ENCODE data around the gene ZMYND8. TPM values are rescaled to one million over a fixed set of nuclear protein-coding genes. Genes with fewer than 3 reads are reported as not detected.

ZMYND8 gene
- total RNA-seq, 1 experiment from 2014 or later: 11.6 TPM

DNA sequence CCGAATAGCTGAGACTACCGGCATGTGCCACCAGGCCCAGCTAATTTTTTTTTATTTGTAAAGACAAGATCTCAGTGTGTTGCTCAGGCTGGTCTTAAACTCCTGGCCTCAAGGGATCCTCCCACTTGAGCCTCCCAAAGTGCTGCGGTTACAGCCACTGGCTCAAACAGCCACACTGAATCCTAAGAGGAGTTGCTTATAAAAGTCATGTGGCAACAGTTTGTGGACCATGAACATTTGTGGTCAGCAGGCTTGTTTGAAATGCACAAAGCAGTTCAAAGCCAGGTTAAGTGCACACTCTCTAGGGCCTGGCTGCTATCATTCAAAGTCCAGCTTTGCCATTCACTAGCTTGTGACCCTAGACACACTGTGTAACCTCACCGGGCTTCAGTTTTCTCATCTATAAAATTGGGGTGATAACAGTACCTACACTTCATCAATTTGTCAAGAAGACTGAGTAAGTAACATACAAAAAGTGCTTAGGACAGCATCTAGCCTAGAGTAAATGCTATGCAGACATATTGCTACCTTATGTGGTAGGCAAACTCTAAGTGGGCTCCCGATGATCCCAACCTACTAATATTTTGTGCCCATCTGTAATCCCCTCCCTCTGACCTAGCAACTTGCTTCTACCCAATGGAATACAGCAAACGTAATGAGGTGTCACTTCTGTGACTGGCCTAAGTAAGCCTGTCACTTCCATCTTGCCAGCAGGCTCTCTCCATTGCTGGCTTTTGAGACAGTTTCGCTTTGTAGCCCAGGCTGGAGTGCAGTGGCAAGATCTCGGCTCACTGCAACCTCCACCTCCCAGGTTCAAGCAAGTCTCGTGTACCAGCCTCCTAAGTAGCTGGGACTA, 122.9 kb downstream of the ZMYND8 start:
- Histone ChIP-seq H3K9me3 (ENCODE audit: low read length) (no peaks in the 10 kb centered on the region), H2AFZ (ENCODE audit: low read length) (no peak overlapping the region), H4K20me1 (ENCODE audit: low read length) (no peaks in the 10 kb centered on the region), H3K27me3 (ENCODE audit: low read length) (no peaks in the 10 kb centered on the region), H3K36me3 (ENCODE audit: low read depth, low read length) (peaks cover 33% of the 10 kb centered on the region), H3K4me2 (ENCODE audit: low read length) (no peak overlapping the region), H3K79me2 (ENCODE audit: low read length) (no peaks in the 10 kb centered on the region), H3K9ac (ENCODE audit: low read length) (no peak overlapping the region), H3K9me2 (replicated peaks; ENCODE audit: low read length) (no peaks in the 10 kb centered on the region), H3K27ac (ENCODE audit: low read length) (no peak overlapping the region), H3K4me3 (ENCODE audit: low read length) (no peak overlapping the region), H3F3A (ENCODE audit: low read length, unreplicated experiment) (no peaks in the 10 kb centered on the region), H3K4me1 (ENCODE audit: insufficient read depth, low read length) (no peaks in the 10 kb centered on the region)
- ATAC-seq (no peak), DNase-seq (no peak)
- ChIA-PET CTCF (no interaction called here), POLR2A (ENCODE audit: unreplicated experiment) (no interaction called here)
- no TSS peak for BruUV-seq (replicated peaks)
- no peak for TF ChIP-seq EZH2phosphoT487 (IDR thresholded peaks at IDR 0.05; ENCODE audit: borderline replicate concordance, low read length)
- no peak for TF ChIP-seq EZH2 (IDR thresholded peaks at IDR 0.05; ENCODE audit: low read length, unreplicated experiment)
- TF ChIP-seq, protein P1, sequence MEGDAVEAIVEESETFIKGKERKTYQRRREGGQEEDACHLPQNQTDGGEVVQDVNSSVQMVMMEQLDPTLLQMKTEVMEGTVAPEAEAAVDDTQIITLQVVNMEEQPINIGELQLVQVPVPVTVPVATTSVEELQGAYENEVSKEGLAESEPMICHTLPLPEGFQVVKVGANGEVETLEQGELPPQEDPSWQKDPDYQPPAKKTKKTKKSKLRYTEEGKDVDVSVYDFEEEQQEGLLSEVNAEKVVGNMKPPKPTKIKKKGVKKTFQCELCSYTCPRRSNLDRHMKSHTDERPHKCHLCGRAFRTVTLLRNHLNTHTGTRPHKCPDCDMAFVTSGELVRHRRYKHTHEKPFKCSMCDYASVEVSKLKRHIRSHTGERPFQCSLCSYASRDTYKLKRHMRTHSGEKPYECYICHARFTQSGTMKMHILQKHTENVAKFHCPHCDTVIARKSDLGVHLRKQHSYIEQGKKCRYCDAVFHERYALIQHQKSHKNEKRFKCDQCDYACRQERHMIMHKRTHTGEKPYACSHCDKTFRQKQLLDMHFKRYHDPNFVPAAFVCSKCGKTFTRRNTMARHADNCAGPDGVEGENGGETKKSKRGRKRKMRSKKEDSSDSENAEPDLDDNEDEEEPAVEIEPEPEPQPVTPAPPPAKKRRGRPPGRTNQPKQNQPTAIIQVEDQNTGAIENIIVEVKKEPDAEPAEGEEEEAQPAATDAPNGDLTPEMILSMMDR (conservative IDR thresholded peaks at IDR 0.05; ENCODE audit: low read depth, low read length): no peak
- intact Hi-C loops (cut with micrococcal nuclease): no loop called here

DNA sequence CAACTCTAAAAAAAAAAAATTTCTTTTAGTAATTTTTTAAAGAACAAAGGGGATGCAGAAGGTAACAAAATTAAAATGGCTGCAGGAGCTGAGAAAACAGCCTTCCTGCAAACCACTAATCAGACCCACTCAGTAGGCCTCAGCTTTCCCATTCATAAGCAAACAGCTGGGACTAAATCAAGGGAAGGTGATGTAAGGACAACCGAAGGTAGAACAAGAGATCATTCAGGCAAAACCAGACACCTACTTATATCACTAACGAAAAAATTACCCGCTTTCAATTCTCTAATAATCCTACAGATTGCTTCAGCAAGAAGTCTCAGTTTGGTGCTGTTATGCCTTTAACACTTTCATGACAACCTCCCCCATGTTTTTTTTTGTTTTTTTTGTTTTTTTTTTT, 124.0 kb downstream of the ZMYND8 start:
- Histone ChIP-seq H3K9me3 (ENCODE audit: low read length) (no peaks in the 10 kb centered on the region), H3K27me3 (ENCODE audit: low read length) (no peaks in the 10 kb centered on the region), H3K4me2 (ENCODE audit: low read length) (no peak overlapping the region), H3K4me1 (ENCODE audit: insufficient read depth, low read length) (no peaks in the 10 kb centered on the region), H3K36me3 (ENCODE audit: low read depth, low read length) (peaks cover 24% of the 10 kb centered on the region), H4K20me1 (ENCODE audit: low read length) (no peaks in the 10 kb centered on the region), H3K4me3 (ENCODE audit: low read length) (no peak overlapping the region), H3K79me2 (ENCODE audit: low read length) (no peaks in the 10 kb centered on the region), H2AFZ (ENCODE audit: low read length) (no peak overlapping the region), H3K9me2 (replicated peaks; ENCODE audit: low read length) (no peaks in the 10 kb centered on the region), H3F3A (ENCODE audit: low read length, unreplicated experiment) (no peaks in the 10 kb centered on the region), H3K27ac (ENCODE audit: low read length) (no peak overlapping the region), H3K9ac (ENCODE audit: low read length) (no peak overlapping the region)
- ChIA-PET CTCF (interaction anchor here (0.7 kb wide), 1 partner anchor 294 kb away, joined by 6 read pairs; no protein-coding TSS in a partner anchor), POLR2A (ENCODE audit: unreplicated experiment) (no interaction called here)
- no peak for TF ChIP-seq EZH2 (IDR thresholded peaks at IDR 0.05; ENCODE audit: low read length, unreplicated experiment)
- TF ChIP-seq, protein P1 (conservative IDR thresholded peaks at IDR 0.05; ENCODE audit: low read depth, low read length): no peak
- no peak for TF ChIP-seq EZH2phosphoT487 (IDR thresholded peaks at IDR 0.05; ENCODE audit: borderline replicate concordance, low read length)
- BruUV-seq (replicated peaks): no TSS peak
- intact Hi-C loops (cut with micrococcal nuclease): no loop called here
- ATAC-seq (no peak), DNase-seq (no peak)
